ENCODE measurements around the gene TMEM131.
A peak's percentile ranks its signal among the peaks of the same experiment; 100 is the strongest.
"Not testable (repeated sequence)": the region's sequence is repeated elsewhere in the genome, so short reads cannot be mapped to it uniquely, and the experiment has no call there.

TMEM131 gene

GRCh38 chr2:97995734-97996624 lies at the start of gene TMEM131:
TSS of gene TMEM131 (minus strand) at chr2:97995948. CDS start at chr2:97995662, 286 bp downstream.
- peak; percentile 93 for DNase-seq

- DNase-seq = not testable (repeated sequence)
These were observed 49.0 kb upstream of the TMEM131 start for GRCh38 chr2:98044730-98045129.

GRCh38 chr2:98043101-98043500 lies 47.4 kb upstream of the TMEM131 start:
- no peak for DNase-seq

- no peak for DNase-seq
These were observed 44.7 kb upstream of the TMEM131 start for GRCh38 chr2:98040331-98040939.

- DNase-seq = no peak
These were observed 43.5 kb upstream of the TMEM131 start for GRCh38 chr2:98039085-98039756.

GRCh38 chr2:98037666-98038336 lies 42.1 kb upstream of the TMEM131 start:
- DNase-seq = no peak

- no peak for DNase-seq
These were observed 41.5 kb upstream of the TMEM131 start for GRCh38 chr2:98037206-98037605.

GRCh38 chr2:98036349-98037000 lies 40.7 kb upstream of the TMEM131 start:
- DNase-seq = no peak

- DNase-seq = no peak
These were observed 39.0 kb upstream of the TMEM131 start for GRCh38 chr2:98034745-98035144.

- no peak for DNase-seq
These were observed 36.3 kb upstream of the TMEM131 start for GRCh38 chr2:98032086-98032485.

- DNase-seq = no peak
These were observed 34.0 kb upstream of the TMEM131 start for GRCh38 chr2:98029718-98030222.

GRCh38 chr2:98028931-98029717 lies 33.4 kb upstream of the TMEM131 start:
- DNase-seq = no peak

- no peak for DNase-seq
These were observed 32.4 kb upstream of the TMEM131 start for GRCh38 chr2:98028101-98028561.

GRCh38 chr2:98027538-98027937 lies 31.8 kb upstream of the TMEM131 start:
- no peak for DNase-seq

GRCh38 chr2:98026927-98027522 lies 31.3 kb upstream of the TMEM131 start:
- no peak for DNase-seq

- no peak for DNase-seq
These were observed 30.5 kb upstream of the TMEM131 start for GRCh38 chr2:98026292-98026691.

- no peak for DNase-seq
These were observed 29.8 kb upstream of the TMEM131 start for GRCh38 chr2:98025481-98026037.

GRCh38 chr2:98022067-98022466 lies 26.3 kb upstream of the TMEM131 start:
- DNase-seq = not testable (repeated sequence)

GRCh38 chr2:98020992-98021713 lies 25.4 kb upstream of the TMEM131 start:
- no peak for DNase-seq

GRCh38 chr2:98020516-98020915 lies 24.8 kb upstream of the TMEM131 start:
- no peak for DNase-seq

Measured in kidney glomerular epithelial cell (primary cell).